C1 segment of cervical spinal cord (tissue), 14 donors: Measurements from ENCODE around the gene NKD1.

Source experiments
- DNase-seq, 14 donors: peaks; one replicate each; lab custom pipeline; 2025; lab: John Stamatoyannopoulos, UW

Gene NKD1

DNA sequence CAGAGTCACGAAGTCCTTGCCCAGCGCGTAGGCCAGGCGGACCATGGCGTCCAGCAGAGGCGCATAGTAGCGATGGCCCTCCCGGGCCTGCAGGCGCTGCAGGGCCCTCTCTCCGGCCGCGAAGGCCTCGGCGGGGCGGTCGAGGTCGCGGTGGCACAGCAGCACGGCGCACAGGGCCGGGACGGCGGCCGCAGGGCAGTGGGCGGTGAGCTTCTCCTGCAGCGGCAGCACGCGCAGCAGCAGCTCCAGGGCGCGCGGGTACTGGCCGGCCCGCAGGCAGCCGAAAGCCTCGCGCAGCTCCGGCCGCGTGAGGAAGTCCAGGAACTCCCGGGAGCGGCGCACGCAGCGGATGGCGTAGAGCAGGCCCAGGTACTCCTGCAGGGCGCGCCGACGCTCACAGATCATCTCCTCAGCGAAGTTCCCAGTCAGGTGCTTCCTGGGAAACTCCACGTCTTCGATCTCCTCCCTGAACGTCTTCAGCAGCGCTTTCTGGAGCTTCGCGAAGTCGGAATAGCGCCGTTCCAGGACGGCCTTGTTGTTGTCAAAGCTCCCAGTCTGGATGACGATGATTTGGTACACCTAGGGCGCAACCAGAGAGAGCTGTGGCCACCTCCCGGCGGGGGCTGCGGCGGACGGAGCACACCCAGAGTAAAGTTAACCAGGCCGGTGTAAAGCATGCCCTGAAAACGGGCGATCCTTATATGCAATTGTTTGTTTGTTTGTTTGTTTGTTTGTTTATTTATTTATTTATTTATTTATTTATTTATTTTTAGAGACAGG lies 125.5 kb downstream of the NKD1 start:
- DNase-seq: no peak

- no peak for DNase-seq
These were observed 126.6 kb downstream of the NKD1 start for GRCh38 chr16:50674831-50675230.

DNA sequence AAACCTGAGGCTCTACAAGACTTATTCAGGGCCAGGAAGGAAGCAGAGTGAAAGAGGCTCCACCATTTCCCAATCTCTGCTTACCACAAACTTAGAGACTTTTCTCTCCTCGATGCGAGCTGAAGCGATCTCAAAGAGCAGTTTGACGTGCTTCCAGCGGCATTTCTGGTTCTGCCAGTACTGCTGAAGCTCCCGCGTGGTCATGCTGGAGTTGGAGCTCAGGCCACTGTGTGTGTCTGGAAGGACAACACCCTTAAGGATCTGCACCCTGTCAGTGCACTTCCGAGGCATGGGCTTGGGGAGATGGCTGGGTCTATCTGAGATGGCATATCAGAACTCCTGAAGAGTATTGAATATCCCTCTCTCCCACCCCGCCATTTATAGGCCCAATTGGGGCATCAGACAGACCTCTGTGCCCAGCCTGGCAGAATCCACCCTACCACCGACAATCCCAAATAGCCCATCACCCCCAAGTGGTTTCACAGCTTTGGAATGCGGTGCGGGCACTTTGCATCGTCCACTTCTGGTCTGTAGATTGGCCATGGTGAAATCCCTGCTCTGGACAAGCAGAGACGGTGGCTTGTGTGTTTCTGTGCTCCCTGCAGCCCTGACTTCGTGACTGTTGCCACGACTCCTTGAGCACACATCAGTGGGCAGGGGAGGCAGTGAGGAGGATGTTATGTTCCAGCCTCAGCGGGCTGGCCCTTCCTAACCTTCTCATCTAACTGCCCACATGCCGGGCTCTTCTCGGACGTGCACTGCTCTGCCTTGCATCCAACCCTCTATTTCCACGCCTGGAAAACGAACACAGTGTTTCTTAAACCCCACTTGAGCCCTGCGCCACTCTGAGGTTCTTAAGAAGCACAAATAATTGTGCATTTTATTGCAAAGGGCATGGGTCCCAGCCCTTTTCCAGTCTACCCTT lies 127.8 kb downstream of the NKD1 start:
- DNase-seq: no peak

GRCh38 chr16:50676684-50677225 lies 128.6 kb downstream of the NKD1 start:
- DNase-seq: no peak

- DNase-seq: no peak
These were observed 129.2 kb downstream of the NKD1 start for GRCh38 chr16:50677351-50677750.

DNA sequence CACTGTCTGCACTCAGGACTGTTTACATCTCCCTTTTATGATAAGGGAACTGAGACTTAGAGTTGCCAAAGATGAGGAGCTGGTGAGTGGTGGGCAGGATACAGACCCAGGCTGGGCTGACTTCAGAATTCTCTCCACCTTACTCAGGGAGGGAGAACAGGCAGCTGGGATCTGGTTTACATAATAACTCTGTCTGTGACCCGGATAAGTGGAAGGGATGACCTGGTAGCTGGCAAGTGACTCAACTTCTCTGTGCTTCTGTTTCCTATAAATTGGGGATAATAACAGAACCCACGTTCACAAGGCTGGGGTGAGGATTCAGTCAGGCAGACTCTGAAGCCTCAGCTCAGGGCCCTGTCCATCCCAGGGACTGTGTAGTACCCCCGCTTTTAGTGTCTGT lies 130.3 kb downstream of the NKD1 start:
- no peak for DNase-seq

DNA sequence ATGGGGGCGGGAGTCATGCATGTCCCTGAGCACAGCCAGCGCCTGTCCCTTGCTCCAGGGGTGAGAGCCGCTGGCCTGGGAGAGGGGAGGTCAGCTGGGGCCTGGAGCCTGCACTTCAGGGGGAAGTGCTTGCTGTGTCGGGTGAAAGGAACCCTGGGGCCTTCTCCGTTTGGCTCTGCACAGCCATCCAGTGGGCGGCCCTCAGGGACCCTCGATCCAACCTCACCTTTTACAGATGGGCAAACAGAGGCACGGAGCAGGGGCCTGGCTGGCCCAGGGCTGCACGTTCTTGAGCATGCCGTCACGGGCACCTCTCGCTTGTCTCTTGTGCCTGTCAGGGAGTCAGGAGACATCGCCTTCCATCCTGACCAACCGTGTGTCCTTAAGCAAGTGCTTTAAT lies 131.1 kb downstream of the NKD1 start:
- DNase-seq: no peak

GRCh38 chr16:50679676-50680555 lies 131.7 kb downstream of the NKD1 start:
- DNase-seq: no peak

- no peak for DNase-seq
These were observed 132.3 kb downstream of the NKD1 start for GRCh38 chr16:50680556-50680893.

GRCh38 chr16:50681021-50681885 lies 133.1 kb downstream of the NKD1 start, which contains the start of gene SNX20:
SNX20 (minus strand) TSS chr16:50681312; CDS start chr16:50677526, 3,786 bp downstream.
- DNase-seq: no peak

DNA sequence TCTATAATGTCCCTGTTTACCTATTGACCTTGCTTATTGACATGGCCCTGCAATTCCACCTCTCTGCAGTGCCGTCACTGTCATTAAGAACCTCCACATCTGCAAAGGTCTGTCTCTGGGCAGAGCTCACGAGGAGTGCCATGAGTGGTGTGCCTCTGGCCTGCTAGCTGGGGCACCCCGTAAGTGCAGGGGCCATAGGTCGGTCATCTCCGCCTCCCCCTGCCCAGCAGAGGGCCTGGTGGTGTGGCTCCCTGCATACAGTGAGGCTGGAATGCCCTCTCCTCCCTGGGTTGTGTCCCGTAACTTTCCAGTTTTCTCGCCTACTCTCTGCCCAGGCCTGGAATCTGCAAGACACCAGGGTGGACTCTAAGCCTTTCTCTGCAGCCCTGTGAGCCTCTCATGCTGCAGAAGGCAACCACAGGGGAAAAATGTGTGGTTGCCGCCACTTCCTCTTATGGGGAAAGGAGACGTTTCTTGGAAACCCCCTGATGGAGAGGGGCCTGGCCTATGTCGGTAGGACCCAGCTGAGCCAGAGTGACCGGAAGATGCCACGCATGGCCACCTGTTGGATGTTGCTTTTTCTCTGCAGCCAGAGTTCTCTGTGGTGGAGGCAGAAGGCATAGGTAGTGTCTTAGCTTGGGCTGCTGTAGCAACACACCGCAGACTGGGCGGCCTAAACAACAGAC lies 135.6 kb downstream of the NKD1 start:
- peak in 2 of 14 donors; percentile 22 to 45 for DNase-seq

DNA sequence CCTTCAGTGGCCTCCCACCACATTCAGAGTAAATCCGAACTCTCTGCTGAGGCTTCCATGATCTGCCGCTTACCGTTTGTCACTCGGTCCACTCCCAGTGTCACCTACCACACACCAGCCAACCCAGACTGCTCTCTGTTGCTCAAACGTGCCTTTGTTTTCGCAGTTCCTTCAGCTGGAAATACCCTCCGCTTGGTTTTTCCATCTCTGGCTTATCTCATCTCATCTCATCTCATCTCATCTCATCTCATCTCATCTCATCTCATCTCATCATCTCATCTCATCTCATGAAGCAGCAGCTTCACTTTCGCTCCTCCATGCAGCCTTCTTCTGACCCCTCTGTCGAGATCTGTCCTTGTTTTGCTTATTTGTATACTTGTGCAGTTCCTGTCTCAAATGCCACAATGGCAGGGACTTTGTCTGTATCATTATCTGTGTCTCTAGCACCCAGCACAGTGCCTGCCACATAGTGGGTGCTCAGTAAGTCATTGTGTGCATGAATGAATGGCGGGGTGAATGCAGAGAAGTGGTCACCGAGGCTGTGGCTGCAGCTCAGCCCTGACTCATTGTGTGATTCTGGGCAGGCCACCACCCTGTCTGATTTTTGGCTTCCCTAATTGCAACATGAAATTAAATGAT lies 136.7 kb downstream of the NKD1 start:
- DNase-seq: no peak

- DNase-seq: no peak
These were observed 137.4 kb downstream of the NKD1 start for GRCh38 chr16:50685462-50686063.

DNA sequence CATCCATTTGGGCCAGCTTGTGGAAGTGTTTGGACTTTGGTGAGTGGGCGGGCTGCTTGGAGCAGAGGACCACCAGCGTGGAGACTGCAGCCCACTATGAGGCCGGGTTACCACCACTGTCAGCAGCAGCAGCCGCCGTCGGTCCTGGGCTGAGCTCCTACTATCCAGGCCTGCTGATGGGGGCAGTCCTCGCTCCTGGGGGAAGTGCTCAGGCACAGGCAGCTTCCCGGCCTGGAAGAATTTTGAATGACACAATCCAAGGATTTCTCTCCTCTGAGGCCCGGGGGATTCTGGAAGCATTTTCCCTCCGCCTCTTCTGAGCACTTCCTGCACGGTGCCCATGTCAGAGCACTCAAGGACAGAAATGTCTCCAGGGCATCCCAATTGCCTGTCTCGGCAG lies 139.9 kb downstream of the NKD1 start:
- no peak for DNase-seq

DNA sequence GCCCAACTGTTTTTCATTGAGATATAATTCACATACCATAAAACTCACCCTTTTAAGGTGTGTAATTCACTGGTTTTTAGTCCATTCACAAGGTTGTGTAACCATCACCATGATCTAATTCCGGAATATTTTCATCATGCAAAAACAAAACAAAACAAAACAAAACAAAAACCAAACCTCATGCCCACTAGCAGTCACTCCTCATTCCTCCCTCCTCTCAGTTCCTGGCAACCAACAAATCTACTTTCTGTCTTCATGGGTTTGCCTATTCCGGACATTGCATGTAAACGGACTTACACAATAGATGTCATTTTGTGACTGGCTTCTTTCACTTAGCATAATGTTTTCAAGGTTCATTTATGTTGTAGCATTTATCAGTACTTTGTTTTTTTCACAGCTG lies 140.7 kb downstream of the NKD1 start:
- no peak for DNase-seq

GRCh38 chr16:50690177-50690576 lies 142.0 kb downstream of the NKD1 start:
- no peak for DNase-seq

DNA sequence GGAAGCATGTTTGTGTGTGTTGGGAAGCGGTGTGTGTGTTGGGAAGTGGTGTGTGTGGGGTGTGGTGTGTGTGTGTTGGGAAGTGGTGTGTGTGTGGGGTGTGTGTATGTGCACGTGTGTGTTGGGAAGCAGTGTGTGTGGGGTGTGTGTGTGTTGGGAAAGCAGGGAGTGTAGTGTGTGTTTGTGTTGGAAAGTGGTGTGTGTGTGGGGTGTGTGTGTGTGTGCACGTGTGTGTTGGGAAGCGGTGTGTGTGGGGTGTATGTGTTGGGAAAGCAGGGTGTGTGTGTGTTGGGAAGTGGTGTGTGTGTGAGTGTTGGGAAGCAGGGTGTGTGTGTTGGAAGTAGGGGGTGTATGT lies 144.4 kb downstream of the NKD1 start:
- DNase-seq: no peak

- no peak for DNase-seq
These were observed 145.0 kb downstream of the NKD1 start, which contains the start of gene NOD2 for GRCh38 chr16:50692999-50693781. NOD2 (plus strand) TSS chr16:50693606; CDS start chr16:50699496, 5,890 bp downstream.
